ENCODE data around the gene BMP6. TPM values are rescaled to one million over a fixed set of nuclear protein-coding genes. Genes with fewer than 3 reads are reported as not detected.
"Not testable (repeated sequence)": the region's sequence is repeated elsewhere in the genome, so short reads cannot be mapped to it uniquely, and the experiment has no call there.

The BMP6 gene
- total RNA-seq, 1 experiment from 2014 or later: not detected

GRCh38 chr6:7787731-7788130 is 61.8 kb downstream of the BMP6 start:
- DNase-seq (ENCODE audit: low spot score): no peak

- no peak for DNase-seq (ENCODE audit: low spot score)
These were observed 68.6 kb downstream of the BMP6 start for GRCh38 chr6:7794509-7794908.

GRCh38 chr6:7797386-7797785 is 71.5 kb downstream of the BMP6 start:
- no peak for DNase-seq (ENCODE audit: low spot score)

- DNase-seq (ENCODE audit: low spot score): no peak
These were observed 72.9 kb downstream of the BMP6 start for GRCh38 chr6:7798751-7799150.

- no peak for DNase-seq (ENCODE audit: low spot score)
These were observed 76.8 kb downstream of the BMP6 start for GRCh38 chr6:7802662-7803061.

GRCh38 chr6:7803214-7803613 is 77.3 kb downstream of the BMP6 start:
- DNase-seq (ENCODE audit: low spot score): no peak

- no peak for DNase-seq (ENCODE audit: low spot score)
These were observed 79.4 kb downstream of the BMP6 start for GRCh38 chr6:7805078-7805849.

- DNase-seq (ENCODE audit: low spot score): no peak
These were observed 79.9 kb downstream of the BMP6 start for GRCh38 chr6:7805850-7806214.

GRCh38 chr6:7806711-7807110 is 80.8 kb downstream of the BMP6 start:
- DNase-seq (ENCODE audit: low spot score): no peak

GRCh38 chr6:7809346-7809745 is 83.4 kb downstream of the BMP6 start:
- no peak for DNase-seq (ENCODE audit: low spot score)

- DNase-seq (ENCODE audit: low spot score): no peak
These were observed 85.5 kb downstream of the BMP6 start for GRCh38 chr6:7811441-7811840.

- DNase-seq (ENCODE audit: low spot score): no peak
These were observed 86.7 kb downstream of the BMP6 start for GRCh38 chr6:7812623-7813022.

GRCh38 chr6:7813193-7813592 is 87.3 kb downstream of the BMP6 start:
- no peak for DNase-seq (ENCODE audit: low spot score)

- DNase-seq (ENCODE audit: low spot score): peak; percentile 45
These were observed 87.8 kb downstream of the BMP6 start for GRCh38 chr6:7813704-7814103.

- no peak for DNase-seq (ENCODE audit: low spot score)
These were observed 89.8 kb downstream of the BMP6 start for GRCh38 chr6:7815716-7816115.

- not testable (repeated sequence) for DNase-seq (ENCODE audit: low spot score)
These were observed 91.3 kb downstream of the BMP6 start for GRCh38 chr6:7817184-7817583.

GRCh38 chr6:7818257-7819214 is 92.6 kb downstream of the BMP6 start:
- DNase-seq (ENCODE audit: low spot score): no peak

GRCh38 chr6:7819431-7820015 is 93.6 kb downstream of the BMP6 start:
- DNase-seq (ENCODE audit: low spot score): no peak

GRCh38 chr6:7820288-7820835 is 94.5 kb downstream of the BMP6 start:
- DNase-seq (ENCODE audit: low spot score): no peak

- DNase-seq (ENCODE audit: low spot score): no peak
These were observed 95.5 kb downstream of the BMP6 start for GRCh38 chr6:7821426-7821825.

- no peak for DNase-seq (ENCODE audit: low spot score)
These were observed 97.7 kb downstream of the BMP6 start for GRCh38 chr6:7823552-7823951.

GRCh38 chr6:7825986-7826385 is 100.1 kb downstream of the BMP6 start:
- no peak for DNase-seq (ENCODE audit: low spot score)
